ENCODE data around the gene TGFB1. TPM values are rescaled to one million over a fixed set of nuclear protein-coding genes. Genes with fewer than 3 reads are reported as not detected.
"Not testable (repeated sequence)": the region's sequence is repeated elsewhere in the genome, so short reads cannot be mapped to it uniquely, and the experiment has no call there.

The TGFB1 gene
- total RNA-seq, 1 donor from 2014 or later = 244 TPM

DNA sequence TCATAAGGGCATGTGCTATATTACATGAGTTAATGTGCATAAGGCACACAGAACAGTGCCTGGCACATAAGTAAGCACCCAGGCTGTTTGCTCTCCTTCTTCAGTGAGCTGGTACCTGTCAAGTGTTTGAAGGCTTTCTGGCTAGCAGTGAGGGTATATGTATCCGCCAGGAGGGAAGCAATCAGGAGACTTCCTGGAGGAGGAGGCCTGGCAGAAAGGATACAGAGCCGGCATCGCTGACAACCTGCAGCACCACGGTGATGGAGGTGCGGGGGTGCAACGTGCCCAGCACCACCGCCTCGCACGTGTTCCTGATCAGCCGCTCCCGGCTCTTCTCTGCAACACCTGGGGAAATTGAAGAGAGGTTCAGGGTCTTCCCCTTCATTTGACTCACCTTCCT, 37.9 kb upstream of the TGFB1 start:
- DNase-seq (ENCODE audit: extremely low spot score, unreplicated experiment) = no peak
- Mint-ChIP-seq H3K27ac (ENCODE audit: unreplicated experiment) (no peak overlapping the region), H3K9me3 (ENCODE audit: unreplicated experiment) (no peaks in the 10 kb centered on the region), H3K4me3 (ENCODE audit: unreplicated experiment) (no peak overlapping the region), H3K27me3 (ENCODE audit: unreplicated experiment) (no peaks in the 10 kb centered on the region), H3K4me1 (ENCODE audit: unreplicated experiment) (peaks cover 10% of the 10 kb centered on the region), H3K36me3 (ENCODE audit: unreplicated experiment) (peaks cover 3% of the 10 kb centered on the region)
- TF ChIP-seq, protein P1, sequence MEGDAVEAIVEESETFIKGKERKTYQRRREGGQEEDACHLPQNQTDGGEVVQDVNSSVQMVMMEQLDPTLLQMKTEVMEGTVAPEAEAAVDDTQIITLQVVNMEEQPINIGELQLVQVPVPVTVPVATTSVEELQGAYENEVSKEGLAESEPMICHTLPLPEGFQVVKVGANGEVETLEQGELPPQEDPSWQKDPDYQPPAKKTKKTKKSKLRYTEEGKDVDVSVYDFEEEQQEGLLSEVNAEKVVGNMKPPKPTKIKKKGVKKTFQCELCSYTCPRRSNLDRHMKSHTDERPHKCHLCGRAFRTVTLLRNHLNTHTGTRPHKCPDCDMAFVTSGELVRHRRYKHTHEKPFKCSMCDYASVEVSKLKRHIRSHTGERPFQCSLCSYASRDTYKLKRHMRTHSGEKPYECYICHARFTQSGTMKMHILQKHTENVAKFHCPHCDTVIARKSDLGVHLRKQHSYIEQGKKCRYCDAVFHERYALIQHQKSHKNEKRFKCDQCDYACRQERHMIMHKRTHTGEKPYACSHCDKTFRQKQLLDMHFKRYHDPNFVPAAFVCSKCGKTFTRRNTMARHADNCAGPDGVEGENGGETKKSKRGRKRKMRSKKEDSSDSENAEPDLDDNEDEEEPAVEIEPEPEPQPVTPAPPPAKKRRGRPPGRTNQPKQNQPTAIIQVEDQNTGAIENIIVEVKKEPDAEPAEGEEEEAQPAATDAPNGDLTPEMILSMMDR (IDR thresholded peaks at IDR 0.05) = no peak

DNA sequence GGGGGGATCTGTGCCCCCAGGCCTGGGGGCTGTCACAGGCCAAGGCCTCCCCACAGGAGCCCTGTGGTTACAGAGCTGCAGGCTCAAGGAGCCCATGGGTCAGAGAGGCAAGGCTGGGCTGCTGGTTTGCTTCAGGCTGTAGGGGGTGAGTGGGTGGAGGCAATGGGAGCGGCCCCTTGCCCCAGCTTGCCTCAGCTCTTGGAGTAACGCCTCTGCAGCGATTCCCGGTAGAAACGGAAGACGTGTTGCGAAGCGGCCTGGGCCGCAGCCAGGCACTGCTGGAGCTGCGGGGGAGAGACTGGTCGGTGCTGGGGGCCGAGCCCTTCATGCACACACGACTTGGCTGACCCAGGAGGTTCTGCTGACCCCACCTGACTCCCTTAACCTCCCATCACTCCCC, 32.7 kb upstream of the TGFB1 start:
- DNase-seq (ENCODE audit: extremely low spot score, unreplicated experiment) = no peak
- no peaks in the 10 kb centered on the region for H3K27me3 Mint-ChIP-seq (ENCODE audit: unreplicated experiment)
- peaks cover 10% of the 10 kb centered on the region for H3K36me3 Mint-ChIP-seq (ENCODE audit: unreplicated experiment)
- H3K4me1 Mint-ChIP-seq (ENCODE audit: unreplicated experiment) = no peaks in the 10 kb centered on the region
- TF ChIP-seq, protein P1 (IDR thresholded peaks at IDR 0.05) = no peak
- H3K27ac Mint-ChIP-seq (ENCODE audit: unreplicated experiment) = no peak overlapping the region
- no peaks in the 10 kb centered on the region for H3K9me3 Mint-ChIP-seq (ENCODE audit: unreplicated experiment)
- no peak overlapping the region for H3K4me3 Mint-ChIP-seq (ENCODE audit: unreplicated experiment)

DNA sequence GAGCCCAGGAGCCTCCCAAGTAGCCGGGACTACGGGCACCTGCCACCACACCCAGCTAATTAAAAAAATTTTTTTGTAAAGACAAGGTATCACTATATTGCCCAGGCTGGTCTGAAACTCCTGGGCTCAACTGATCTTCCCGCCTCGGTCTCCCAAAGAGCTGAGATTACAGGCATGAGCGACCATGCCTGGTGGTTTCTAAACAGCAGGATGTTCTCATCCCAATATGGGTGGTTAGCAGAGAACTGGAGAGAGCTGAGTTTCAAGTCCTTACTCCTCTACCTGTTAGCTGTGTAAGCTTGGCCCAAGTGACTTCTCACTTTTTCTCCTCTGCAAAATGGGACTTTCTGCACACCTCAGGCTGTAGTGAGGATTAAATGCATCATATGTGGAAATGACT, 30.6 kb upstream of the TGFB1 start:
- TF ChIP-seq, protein P1 (IDR thresholded peaks at IDR 0.05) = no peak
- DNase-seq (ENCODE audit: extremely low spot score, unreplicated experiment) = no peak
- H3K4me3 Mint-ChIP-seq (ENCODE audit: unreplicated experiment) = no peak overlapping the region
- peaks cover 8% of the 10 kb centered on the region for H3K36me3 Mint-ChIP-seq (ENCODE audit: unreplicated experiment)
- H3K9me3 Mint-ChIP-seq (ENCODE audit: unreplicated experiment) = no peaks in the 10 kb centered on the region
- H3K27me3 Mint-ChIP-seq (ENCODE audit: unreplicated experiment) = no peaks in the 10 kb centered on the region
- H3K27ac Mint-ChIP-seq (ENCODE audit: unreplicated experiment) = no peak overlapping the region
- H3K4me1 Mint-ChIP-seq (ENCODE audit: unreplicated experiment) = no peaks in the 10 kb centered on the region

DNA sequence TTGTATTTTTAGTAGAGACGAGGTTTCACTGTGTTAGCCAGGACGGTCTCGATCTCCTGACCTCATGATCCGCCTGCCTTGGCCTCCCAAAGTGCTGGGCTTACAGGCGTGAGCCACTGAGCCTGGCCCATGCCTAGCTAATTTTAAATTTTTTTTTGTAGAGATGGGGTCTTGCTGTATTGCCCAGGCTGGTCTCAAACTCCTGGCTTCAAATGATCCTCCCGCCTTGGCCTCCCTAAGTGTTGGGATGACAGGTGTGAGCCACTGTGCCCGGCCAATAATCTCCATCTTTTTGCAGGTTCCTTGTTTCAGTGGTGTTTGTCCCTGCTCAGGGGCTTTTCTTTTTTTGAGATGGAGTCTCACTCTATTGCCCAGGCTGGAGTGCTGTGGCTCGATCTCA, 27.8 kb upstream of the TGFB1 start:
- H3K4me1 Mint-ChIP-seq (ENCODE audit: unreplicated experiment); H3K27ac Mint-ChIP-seq (ENCODE audit: unreplicated experiment); H3K9me3 Mint-ChIP-seq (ENCODE audit: unreplicated experiment); DNase-seq (ENCODE audit: extremely low spot score, unreplicated experiment); H3K4me3 Mint-ChIP-seq (ENCODE audit: unreplicated experiment); H3K27me3 Mint-ChIP-seq (ENCODE audit: unreplicated experiment); H3K36me3 Mint-ChIP-seq (ENCODE audit: unreplicated experiment): not testable (repeated sequence)

DNA sequence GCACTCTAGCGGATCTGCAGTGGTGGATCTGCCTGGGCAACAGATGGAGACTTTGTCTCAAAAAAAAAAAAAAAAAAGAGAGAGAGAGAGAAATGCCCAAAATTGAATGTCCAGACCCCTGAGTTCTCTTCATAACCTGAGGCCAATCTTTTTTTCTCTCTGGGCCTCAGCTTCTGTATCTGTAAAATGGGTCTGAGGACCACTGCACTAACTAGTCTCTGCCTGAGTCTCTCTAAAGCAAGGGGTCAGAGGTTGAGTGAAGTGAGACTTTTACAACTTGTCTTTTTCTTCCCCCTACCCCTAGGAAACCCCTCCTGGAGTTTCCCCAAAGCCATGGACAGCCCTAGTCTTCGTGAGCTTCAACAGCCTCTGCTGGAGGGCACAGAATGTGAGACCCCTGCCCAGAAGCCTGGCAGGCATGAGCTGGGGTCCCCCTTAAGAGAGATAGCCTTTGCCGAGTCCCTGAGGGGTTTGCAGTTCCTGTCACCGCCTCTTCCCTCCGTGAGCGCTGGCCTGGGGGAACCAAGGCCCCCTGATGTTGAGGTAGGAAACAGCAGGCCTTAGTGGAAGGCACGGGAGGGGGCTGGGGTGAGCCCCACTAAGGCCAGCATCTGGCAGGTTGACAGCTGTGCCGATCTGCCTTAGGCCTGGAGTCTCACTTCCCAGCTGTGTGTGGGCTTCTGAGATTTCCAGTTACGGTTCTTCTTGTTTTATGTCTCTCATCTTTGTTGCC, 24.4 kb upstream of the TGFB1 start:
- Mint-ChIP-seq H3K4me1 (ENCODE audit: unreplicated experiment) (peaks cover 21% of the 10 kb centered on the region), H3K4me3 (ENCODE audit: unreplicated experiment) (no peak overlapping the region), H3K27me3 (ENCODE audit: unreplicated experiment) (no peaks in the 10 kb centered on the region), H3K36me3 (ENCODE audit: unreplicated experiment) (peaks cover 1% of the 10 kb centered on the region), H3K9me3 (ENCODE audit: unreplicated experiment) (no peaks in the 10 kb centered on the region), H3K27ac (ENCODE audit: unreplicated experiment) (no peak overlapping the region)
- no peak for DNase-seq (ENCODE audit: extremely low spot score, unreplicated experiment)
- TF ChIP-seq, protein P1 (IDR thresholded peaks at IDR 0.05) = no peak

Measured in osteocyte (in vitro differentiated cells).